HL-60 (cell line): ENCODE measurements around the gene HSPA13.

Source experiments
- TF ChIP-seq, protein P1 (sequence below): IDR thresholded peaks from one replicate; pipeline ENCODE4 v1.5.1; 2011; ENCODE audit warnings: low read length, control low read depth, inconsistent platforms; ENCODE audit not compliant: insufficient read depth
- TF ChIP-seq, protein P2 (sequence below): IDR thresholded peaks from 2 replicates; pipeline ENCODE4 v1.6.1; 2012; ENCODE audit warnings: low read depth; ENCODE audit not compliant: insufficient replicate concordance

DNA sequence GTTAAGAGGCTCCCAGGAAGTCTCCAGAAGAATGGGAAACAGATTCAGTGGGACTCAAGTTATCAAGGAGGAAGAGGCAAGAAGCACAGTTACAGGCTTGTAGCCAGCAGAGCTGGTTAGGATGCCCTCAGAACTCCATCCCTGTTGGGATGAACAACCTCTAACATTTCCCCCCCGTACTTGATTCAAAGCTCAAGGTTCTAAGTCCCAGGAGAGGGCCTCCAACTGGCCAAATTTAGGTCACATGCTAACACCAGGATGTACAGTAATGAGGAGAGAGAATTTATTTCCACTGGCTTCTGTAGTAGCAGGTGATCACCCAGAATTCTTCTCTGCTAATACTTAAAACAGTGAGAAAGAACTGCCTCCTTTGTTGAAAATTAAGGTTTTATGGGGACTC, 22.3 kb upstream of the HSPA13 start:
- TF ChIP-seq, protein P1, sequence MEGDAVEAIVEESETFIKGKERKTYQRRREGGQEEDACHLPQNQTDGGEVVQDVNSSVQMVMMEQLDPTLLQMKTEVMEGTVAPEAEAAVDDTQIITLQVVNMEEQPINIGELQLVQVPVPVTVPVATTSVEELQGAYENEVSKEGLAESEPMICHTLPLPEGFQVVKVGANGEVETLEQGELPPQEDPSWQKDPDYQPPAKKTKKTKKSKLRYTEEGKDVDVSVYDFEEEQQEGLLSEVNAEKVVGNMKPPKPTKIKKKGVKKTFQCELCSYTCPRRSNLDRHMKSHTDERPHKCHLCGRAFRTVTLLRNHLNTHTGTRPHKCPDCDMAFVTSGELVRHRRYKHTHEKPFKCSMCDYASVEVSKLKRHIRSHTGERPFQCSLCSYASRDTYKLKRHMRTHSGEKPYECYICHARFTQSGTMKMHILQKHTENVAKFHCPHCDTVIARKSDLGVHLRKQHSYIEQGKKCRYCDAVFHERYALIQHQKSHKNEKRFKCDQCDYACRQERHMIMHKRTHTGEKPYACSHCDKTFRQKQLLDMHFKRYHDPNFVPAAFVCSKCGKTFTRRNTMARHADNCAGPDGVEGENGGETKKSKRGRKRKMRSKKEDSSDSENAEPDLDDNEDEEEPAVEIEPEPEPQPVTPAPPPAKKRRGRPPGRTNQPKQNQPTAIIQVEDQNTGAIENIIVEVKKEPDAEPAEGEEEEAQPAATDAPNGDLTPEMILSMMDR, result no peak
- TF ChIP-seq, protein P2, sequence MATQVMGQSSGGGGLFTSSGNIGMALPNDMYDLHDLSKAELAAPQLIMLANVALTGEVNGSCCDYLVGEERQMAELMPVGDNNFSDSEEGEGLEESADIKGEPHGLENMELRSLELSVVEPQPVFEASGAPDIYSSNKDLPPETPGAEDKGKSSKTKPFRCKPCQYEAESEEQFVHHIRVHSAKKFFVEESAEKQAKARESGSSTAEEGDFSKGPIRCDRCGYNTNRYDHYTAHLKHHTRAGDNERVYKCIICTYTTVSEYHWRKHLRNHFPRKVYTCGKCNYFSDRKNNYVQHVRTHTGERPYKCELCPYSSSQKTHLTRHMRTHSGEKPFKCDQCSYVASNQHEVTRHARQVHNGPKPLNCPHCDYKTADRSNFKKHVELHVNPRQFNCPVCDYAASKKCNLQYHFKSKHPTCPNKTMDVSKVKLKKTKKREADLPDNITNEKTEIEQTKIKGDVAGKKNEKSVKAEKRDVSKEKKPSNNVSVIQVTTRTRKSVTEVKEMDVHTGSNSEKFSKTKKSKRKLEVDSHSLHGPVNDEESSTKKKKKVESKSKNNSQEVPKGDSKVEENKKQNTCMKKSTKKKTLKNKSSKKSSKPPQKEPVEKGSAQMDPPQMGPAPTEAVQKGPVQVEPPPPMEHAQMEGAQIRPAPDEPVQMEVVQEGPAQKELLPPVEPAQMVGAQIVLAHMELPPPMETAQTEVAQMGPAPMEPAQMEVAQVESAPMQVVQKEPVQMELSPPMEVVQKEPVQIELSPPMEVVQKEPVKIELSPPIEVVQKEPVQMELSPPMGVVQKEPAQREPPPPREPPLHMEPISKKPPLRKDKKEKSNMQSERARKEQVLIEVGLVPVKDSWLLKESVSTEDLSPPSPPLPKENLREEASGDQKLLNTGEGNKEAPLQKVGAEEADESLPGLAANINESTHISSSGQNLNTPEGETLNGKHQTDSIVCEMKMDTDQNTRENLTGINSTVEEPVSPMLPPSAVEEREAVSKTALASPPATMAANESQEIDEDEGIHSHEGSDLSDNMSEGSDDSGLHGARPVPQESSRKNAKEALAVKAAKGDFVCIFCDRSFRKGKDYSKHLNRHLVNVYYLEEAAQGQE, result no peak
